ENCODE results near the gene LRRIQ3.

Gene LRRIQ3

GRCh38 chr1:74003806-74004205 lies 194.2 kb downstream of the LRRIQ3 start:
- no peaks in the 10 kb centered on the region for H3K9me3 Mint-ChIP-seq
- no peak for TF ChIP-seq CTCF (IDR thresholded peaks at IDR 0.05; ENCODE audit: unreplicated experiment in 3 of 3)
- H3K27ac Mint-ChIP-seq = no peak overlapping the region
- H3K27me3 Mint-ChIP-seq (ENCODE audit: low read depth) = peaks cover 4% of the 10 kb centered on the region
- peaks cover 9% of the 10 kb centered on the region for H3K4me1 Mint-ChIP-seq
- no peaks in the 10 kb centered on the region for H3K36me3 Mint-ChIP-seq (ENCODE audit: low read depth)
- no peak overlapping the region for H3K4me3 Mint-ChIP-seq

GRCh38 chr1:73998348-73998959 lies 199.5 kb downstream of the LRRIQ3 start:
- peak; percentile 52 to 63 (median 61) for TF ChIP-seq CTCF (IDR thresholded peaks at IDR 0.05; ENCODE audit: unreplicated experiment in 3 of 3)
- Mint-ChIP-seq H3K27me3 (ENCODE audit: low read depth) (no peaks in the 10 kb centered on the region), H3K9me3 (no peaks in the 10 kb centered on the region), H3K4me1 (no peaks in the 10 kb centered on the region), H3K27ac (peak overlapping the region in 1 of 3 experiments; percentile 28), H3K36me3 (ENCODE audit: low read depth) (no peaks in the 10 kb centered on the region), H3K4me3 (no peak overlapping the region)

- TF ChIP-seq CTCF (IDR thresholded peaks at IDR 0.05; ENCODE audit: unreplicated experiment in 3 of 3) = no peak
- no peak overlapping the region for H3K4me3 Mint-ChIP-seq
- no peak overlapping the region for H3K27ac Mint-ChIP-seq
- no peaks in the 10 kb centered on the region for H3K36me3 Mint-ChIP-seq (ENCODE audit: low read depth)
- peaks cover 10% of the 10 kb centered on the region for H3K4me1 Mint-ChIP-seq
- peaks cover 12% of the 10 kb centered on the region for H3K9me3 Mint-ChIP-seq
- peaks cover 4% of the 10 kb centered on the region for H3K27me3 Mint-ChIP-seq (ENCODE audit: low read depth)
Observed at GRCh38 chr1:73980324-73981040, 217.5 kb downstream of the LRRIQ3 start.

- TF ChIP-seq CTCF (IDR thresholded peaks at IDR 0.05; ENCODE audit: unreplicated experiment in 3 of 3) = no peak
- peaks cover 10% of the 10 kb centered on the region for H3K4me1 Mint-ChIP-seq
- no peak overlapping the region for H3K27ac Mint-ChIP-seq
- H3K36me3 Mint-ChIP-seq (ENCODE audit: low read depth) = no peaks in the 10 kb centered on the region
- H3K9me3 Mint-ChIP-seq = peaks cover 6% of the 10 kb centered on the region
- no peak overlapping the region for H3K4me3 Mint-ChIP-seq
- H3K27me3 Mint-ChIP-seq (ENCODE audit: low read depth) = peaks cover 4% of the 10 kb centered on the region
Observed at GRCh38 chr1:73979684-73980083, 218.3 kb downstream of the LRRIQ3 start.

- Mint-ChIP-seq H3K9me3 (peaks cover 4% of the 10 kb centered on the region), H3K27me3 (ENCODE audit: low read depth) (peaks cover 4% of the 10 kb centered on the region), H3K4me3 (no peak overlapping the region), H3K27ac (no peak overlapping the region), H3K36me3 (ENCODE audit: low read depth) (no peaks in the 10 kb centered on the region), H3K4me1 (peaks cover 10% of the 10 kb centered on the region)
- no peak for TF ChIP-seq CTCF (IDR thresholded peaks at IDR 0.05; ENCODE audit: unreplicated experiment in 3 of 3)
Observed at GRCh38 chr1:73978964-73979363, 219.0 kb downstream of the LRRIQ3 start.
